Measurements from ENCODE around the gene SEC24C.

GRCh38 chr10:73756183-73756582 lies 12.0 kb downstream of the SEC24C start:
- no peak for TF ChIP-seq CTCF (IDR thresholded peaks at IDR 0.05)
- no peak for TF ChIP-seq POLR2A (IDR thresholded peaks at IDR 0.05)

All from thyroid gland (tissue), 4 donors.